Fibroblast of villous mesenchyme (primary cell): ENCODE results near the gene ADGRE2. TPM values are rescaled to one million over a fixed set of nuclear protein-coding genes. Genes with fewer than 3 reads are reported as not detected.

ENCODE experiments used
- DNase-seq: peaks from one replicate; pipeline ENCODE4 v3.0.0-alpha.2; 2010; ENCODE audit warnings: low read depth
- H3K4me3 ChIP-seq: 2 replicates; pipeline ENCODE4 v1.5.1; 2011; ENCODE audit warnings: low read depth, mild to moderate bottlenecking, low read length
- total RNA-seq: library from RNA; depleted of rRNA; stranded (reverse); fragments of >200 nt; gene quantifications from 2 replicates; pipeline ENCODE4 v1.2.3, GENCODE V29; 2012
- TF ChIP-seq, protein P1 (sequence below): IDR thresholded peaks from 2 replicates; pipeline ENCODE4 v1.5.1; 2012; ENCODE audit warnings: low read depth, mild to moderate bottlenecking, low read length; ENCODE audit not compliant: insufficient read depth

Gene ADGRE2
- total RNA-seq, 1 donor: 0.43 TPM

DNA sequence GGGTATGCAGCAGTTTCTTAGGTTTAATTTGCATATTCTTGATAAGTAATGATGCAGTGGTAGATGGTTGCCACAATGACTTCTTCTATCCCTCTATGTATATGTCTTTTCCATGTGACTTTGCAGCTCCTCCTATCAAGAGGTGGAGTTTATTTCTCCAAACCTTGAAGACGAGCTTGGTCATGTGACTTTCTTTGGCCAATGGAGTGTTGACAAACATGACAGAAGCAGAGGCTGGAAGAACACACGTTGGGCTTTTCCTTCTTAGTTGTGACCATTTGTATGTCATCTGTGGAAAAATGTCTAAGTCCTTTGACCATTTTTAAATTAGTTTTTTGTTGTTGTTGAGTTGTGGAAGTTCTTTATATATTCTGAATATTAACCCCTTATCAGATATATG lies 56.2 kb downstream of the ADGRE2 start:
- TF ChIP-seq, protein P1, sequence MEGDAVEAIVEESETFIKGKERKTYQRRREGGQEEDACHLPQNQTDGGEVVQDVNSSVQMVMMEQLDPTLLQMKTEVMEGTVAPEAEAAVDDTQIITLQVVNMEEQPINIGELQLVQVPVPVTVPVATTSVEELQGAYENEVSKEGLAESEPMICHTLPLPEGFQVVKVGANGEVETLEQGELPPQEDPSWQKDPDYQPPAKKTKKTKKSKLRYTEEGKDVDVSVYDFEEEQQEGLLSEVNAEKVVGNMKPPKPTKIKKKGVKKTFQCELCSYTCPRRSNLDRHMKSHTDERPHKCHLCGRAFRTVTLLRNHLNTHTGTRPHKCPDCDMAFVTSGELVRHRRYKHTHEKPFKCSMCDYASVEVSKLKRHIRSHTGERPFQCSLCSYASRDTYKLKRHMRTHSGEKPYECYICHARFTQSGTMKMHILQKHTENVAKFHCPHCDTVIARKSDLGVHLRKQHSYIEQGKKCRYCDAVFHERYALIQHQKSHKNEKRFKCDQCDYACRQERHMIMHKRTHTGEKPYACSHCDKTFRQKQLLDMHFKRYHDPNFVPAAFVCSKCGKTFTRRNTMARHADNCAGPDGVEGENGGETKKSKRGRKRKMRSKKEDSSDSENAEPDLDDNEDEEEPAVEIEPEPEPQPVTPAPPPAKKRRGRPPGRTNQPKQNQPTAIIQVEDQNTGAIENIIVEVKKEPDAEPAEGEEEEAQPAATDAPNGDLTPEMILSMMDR: no peak
- DNase-seq: no peak
- no peak overlapping the region for H3K4me3 ChIP-seq

DNA sequence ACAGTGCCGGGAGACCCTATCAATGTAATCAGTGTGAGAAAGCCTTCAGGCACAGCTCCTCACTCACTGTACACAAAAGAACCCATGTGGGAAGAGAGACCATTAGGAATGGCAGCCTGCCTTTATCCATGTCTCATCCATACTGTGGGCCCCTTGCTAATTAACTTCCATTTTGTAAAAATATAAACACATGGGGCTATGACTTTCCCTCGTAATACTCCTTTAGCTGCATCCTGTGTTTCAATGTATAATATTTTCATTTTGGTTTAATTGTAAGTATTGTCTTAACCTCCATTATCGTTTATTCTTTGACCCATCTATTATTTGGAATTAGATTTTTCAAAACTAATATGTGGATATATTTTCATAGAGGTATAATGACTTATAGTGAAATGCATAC lies 59.2 kb downstream of the ADGRE2 start:
- H3K4me3 ChIP-seq: no peak overlapping the region
- DNase-seq: no peak
- TF ChIP-seq, protein P1: no peak

DNA sequence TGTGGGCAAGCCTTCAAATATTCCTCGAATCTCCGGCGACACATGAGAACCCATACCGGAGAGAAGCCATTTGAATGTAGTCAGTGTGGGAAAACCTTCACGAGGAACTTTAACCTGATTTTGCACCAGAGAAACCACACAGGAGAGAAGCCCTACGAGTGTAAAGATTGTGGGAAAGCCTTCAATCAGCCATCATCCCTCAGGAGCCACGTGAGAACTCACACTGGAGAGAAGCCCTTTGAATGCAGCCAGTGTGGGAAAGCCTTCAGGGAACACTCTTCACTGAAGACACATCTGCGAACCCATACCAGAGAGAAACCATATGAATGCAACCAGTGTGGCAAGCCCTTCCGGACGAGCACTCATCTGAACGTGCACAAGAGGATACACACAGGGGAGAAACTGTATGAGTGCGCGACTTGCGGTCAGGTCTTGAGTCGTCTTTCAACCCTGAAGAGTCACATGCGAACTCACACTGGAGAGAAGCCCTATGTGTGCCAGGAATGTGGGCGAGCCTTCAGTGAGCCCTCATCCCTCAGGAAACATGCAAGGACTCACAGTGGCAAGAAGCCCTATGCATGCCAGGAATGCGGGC lies 59.7 kb downstream of the ADGRE2 start:
- TF ChIP-seq, protein P1: no peak
- no peak for DNase-seq
- no peak overlapping the region for H3K4me3 ChIP-seq

DNA sequence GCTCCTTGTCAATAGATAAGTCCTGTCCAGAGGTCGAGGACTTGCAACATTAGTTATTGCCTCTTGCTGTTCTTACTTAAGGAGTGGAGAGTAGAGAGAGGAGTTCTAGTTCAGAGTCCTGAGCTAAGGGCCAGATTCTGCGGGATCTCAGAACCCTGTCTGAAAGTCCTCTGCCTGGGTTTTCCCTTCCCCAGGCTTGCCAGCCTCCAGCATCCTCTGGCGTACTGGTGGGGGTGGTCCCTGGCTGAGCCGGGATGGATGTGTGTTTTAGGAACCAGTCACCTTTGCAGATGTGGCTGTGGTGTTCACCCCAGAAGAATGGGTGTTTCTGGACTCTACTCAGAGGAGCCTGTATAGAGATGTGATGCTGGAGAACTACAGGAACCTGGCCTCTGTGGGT lies 62.5 kb downstream of the ADGRE2 start:
- no peak overlapping the region for H3K4me3 ChIP-seq
- no peak for DNase-seq
- TF ChIP-seq, protein P1: no peak

DNA sequence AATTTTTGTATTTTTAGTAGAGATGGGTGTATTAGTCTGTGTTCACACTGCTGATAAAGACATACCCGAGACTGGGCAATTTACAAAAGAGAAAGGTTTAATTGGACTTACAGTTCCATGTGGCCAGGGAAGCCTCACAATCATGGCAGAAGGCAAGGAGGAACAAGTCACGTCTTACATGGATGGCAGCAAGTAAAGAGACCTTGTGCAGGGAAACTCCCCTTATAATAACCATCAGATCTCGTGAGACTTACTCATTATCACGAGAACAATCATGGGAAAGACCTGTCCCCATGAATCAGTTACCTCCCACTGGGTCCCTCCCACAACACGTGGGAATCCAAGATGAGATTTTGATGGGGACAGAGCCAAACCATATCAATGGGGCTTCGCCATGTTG lies 73.9 kb downstream of the ADGRE2 start:
- no peak overlapping the region for H3K4me3 ChIP-seq
- DNase-seq: no peak
- TF ChIP-seq, protein P1: no peak

DNA sequence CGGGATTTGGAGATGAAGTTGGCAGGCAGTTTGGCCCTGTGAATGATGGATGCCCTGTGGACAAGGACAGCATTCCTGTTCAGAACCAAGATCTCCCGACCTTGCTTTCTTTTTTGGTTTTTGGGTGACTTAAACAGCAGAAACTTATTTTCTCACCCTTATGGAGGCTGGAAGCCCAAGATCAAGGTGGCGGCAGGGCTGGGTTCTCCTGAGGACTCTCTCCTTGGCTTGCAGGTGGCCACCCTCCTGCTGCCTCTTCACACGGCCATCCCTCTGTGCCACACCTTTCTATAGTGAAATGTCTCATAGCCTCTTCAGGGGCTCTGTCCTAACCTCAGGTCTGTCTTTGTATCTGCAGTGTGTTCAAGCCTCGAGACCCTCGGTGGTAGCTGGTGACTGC lies 74.5 kb downstream of the ADGRE2 start:
- H3K4me3 ChIP-seq: no peak overlapping the region
- TF ChIP-seq, protein P1: no peak

More for the DNA sequence above, 74.5 kb downstream of the ADGRE2 start:
- no peak for DNase-seq
